Loucy (cell line): ENCODE data around the gene FLRT1.

ENCODE experiments used
- EZH2phosphoT487 ChIP-seq: fragments of 200-600 bp; IDR thresholded peaks from 2 replicates; pipeline ENCODE4 v1.6.1; 2018; ENCODE audit warnings: antibody characterized with exemption, mild to moderate bottlenecking, moderate library complexity, borderline replicate concordance
- TF ChIP-seq, protein P1 (sequence below): fragments of 200-600 bp; sonication (generic); conservative IDR thresholded peaks from 2 replicates; pipeline ENCODE4 v1.5.1; 2014; ENCODE audit warnings: mild to moderate bottlenecking, antibody characterized with exemption, low read length

DNA sequence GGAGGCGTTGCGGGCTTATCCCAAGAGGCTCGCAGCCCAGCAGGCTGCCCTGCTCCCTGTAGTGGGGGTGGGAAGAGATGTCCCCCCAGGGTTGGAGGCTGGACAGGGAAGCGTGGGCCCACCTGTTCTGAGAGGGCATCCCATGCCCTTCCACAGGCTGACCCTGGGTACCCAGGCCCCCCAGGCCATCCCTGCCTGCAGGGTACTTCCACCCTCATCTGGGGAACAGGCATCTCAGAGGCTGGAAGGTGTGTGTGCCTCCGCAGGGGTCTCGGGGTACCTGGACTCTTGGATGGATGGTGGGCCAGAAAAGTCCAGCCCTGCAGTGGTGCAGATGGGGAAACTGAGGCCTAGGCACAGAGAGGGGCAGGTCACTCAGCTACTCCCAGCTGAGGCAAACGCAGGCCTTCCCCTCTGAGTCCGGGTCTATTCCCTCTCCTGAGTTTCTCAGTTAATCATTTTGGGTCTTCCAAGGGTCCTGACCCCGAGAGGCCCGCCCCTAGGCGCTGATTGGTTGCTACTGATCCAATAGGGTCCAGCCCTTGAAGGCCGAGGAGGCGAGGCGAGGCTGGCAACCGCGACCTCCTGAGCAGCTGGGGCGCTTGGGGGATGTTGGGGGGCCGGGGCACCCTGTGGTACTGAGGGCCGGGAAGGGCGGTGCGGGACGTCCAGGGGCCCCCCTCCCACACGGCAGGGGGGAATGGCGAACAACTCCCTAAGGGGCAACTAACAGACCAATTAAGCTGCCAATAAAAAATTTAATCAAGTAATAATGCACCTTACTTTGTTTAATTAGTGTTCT, 23.8 kb downstream of the FLRT1 start:
- TF ChIP-seq, protein P1, sequence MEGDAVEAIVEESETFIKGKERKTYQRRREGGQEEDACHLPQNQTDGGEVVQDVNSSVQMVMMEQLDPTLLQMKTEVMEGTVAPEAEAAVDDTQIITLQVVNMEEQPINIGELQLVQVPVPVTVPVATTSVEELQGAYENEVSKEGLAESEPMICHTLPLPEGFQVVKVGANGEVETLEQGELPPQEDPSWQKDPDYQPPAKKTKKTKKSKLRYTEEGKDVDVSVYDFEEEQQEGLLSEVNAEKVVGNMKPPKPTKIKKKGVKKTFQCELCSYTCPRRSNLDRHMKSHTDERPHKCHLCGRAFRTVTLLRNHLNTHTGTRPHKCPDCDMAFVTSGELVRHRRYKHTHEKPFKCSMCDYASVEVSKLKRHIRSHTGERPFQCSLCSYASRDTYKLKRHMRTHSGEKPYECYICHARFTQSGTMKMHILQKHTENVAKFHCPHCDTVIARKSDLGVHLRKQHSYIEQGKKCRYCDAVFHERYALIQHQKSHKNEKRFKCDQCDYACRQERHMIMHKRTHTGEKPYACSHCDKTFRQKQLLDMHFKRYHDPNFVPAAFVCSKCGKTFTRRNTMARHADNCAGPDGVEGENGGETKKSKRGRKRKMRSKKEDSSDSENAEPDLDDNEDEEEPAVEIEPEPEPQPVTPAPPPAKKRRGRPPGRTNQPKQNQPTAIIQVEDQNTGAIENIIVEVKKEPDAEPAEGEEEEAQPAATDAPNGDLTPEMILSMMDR = no peak
- no peak for TF ChIP-seq EZH2phosphoT487
